ENCODE results near the gene SMYD2.

- TF ChIP-seq, protein P1, sequence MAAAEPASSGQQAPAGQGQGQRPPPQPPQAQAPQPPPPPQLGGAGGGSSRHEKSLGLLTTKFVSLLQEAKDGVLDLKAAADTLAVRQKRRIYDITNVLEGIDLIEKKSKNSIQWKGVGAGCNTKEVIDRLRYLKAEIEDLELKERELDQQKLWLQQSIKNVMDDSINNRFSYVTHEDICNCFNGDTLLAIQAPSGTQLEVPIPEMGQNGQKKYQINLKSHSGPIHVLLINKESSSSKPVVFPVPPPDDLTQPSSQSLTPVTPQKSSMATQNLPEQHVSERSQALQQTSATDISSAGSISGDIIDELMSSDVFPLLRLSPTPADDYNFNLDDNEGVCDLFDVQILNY (CRISPR knock-in tag; IDR thresholded peaks at IDR 0.05): no peak
- TF ChIP-seq JUN (CRISPR knock-in tag; IDR thresholded peaks at IDR 0.05): no peak
- no peak for TF ChIP-seq CTCF (IDR thresholded peaks at IDR 0.05)
- TF ChIP-seq RELA (CRISPR knock-in tag; IDR thresholded peaks at IDR 0.05; ENCODE audit: borderline replicate concordance): no peak
- TF ChIP-seq, protein P2, sequence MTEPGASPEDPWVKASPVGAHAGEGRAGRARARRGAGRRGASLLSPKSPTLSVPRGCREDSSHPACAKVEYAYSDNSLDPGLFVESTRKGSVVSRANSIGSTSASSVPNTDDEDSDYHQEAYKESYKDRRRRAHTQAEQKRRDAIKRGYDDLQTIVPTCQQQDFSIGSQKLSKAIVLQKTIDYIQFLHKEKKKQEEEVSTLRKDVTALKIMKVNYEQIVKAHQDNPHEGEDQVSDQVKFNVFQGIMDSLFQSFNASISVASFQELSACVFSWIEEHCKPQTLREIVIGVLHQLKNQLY (CRISPR knock-in tag; IDR thresholded peaks at IDR 0.05): no peak
- no peak for TF ChIP-seq STAT6 (CRISPR knock-in tag; conservative IDR thresholded peaks at IDR 0.05; ENCODE audit: low read depth)
Measured at GRCh38 chr1:214301526-214301925, 20.6 kb downstream of the SMYD2 start.
